Coronary artery (tissue), 2 donors: ENCODE results near the gene DTWD2.
"Not testable (repeated sequence)": the region's sequence is repeated elsewhere in the genome, so short reads cannot be mapped to it uniquely, and the experiment has no call there.

Experiments used
- DNase-seq: peaks from one replicate; pipeline ENCODE4 v3.0.0-alpha.2; 2017; ENCODE audit warnings: low spot score
- H3K27ac ChIP-seq, 2 donors: fragments of 200-600 bp; sonication (generic); one replicate each; pipeline ENCODE4 v1.5.1; 2016 to 2019
- H3K4me3 ChIP-seq: fragments of 200-600 bp; sonication (generic); 2 replicates; pipeline ENCODE4 v1.5.1; 2016; ENCODE audit warnings: mild to moderate bottlenecking, moderate library complexity
- CTCF ChIP-seq: fragments of 200-600 bp; sonication (generic); IDR thresholded peaks from one replicate; pipeline ENCODE4 v1.5.1; 2019; ENCODE audit warnings: antibody characterized with exemption

DTWD2 gene

GRCh38 chr5:118981783-118982182 lies 6.6 kb downstream of the DTWD2 start:
- DNase-seq: no peak
- H3K27ac ChIP-seq: no peak overlapping the region
- TF ChIP-seq CTCF: no peak
- H3K4me3 ChIP-seq: no peak overlapping the region

- Histone ChIP-seq H3K27ac (no peak overlapping the region), H3K4me3 (no peak overlapping the region)
- DNase-seq: no peak
- TF ChIP-seq CTCF: no peak
Measured at GRCh38 chr5:118980438-118980837, 7.9 kb downstream of the DTWD2 start.

GRCh38 chr5:118980017-118980416 lies 8.3 kb downstream of the DTWD2 start:
- Histone ChIP-seq H3K27ac (no peak overlapping the region), H3K4me3 (no peak overlapping the region)
- TF ChIP-seq CTCF: no peak
- DNase-seq: no peak

GRCh38 chr5:118973779-118974445 lies 14.4 kb downstream of the DTWD2 start:
- H3K27ac ChIP-seq, H3K4me3 ChIP-seq, DNase-seq: not testable (repeated sequence)

- no peak for DNase-seq
- Histone ChIP-seq H3K4me3 (no peak overlapping the region), H3K27ac (no peak overlapping the region)
- TF ChIP-seq CTCF: no peak
Measured at GRCh38 chr5:118968925-118969375, 19.4 kb downstream of the DTWD2 start.

- H3K4me3 ChIP-seq: no peak overlapping the region
- no peak for TF ChIP-seq CTCF
- H3K27ac ChIP-seq: no peak overlapping the region
- DNase-seq: no peak
Measured at GRCh38 chr5:118968406-118968911, 19.9 kb downstream of the DTWD2 start.

- no peak for TF ChIP-seq CTCF
- DNase-seq: no peak
- Histone ChIP-seq H3K4me3 (no peak overlapping the region), H3K27ac (no peak overlapping the region)
Measured at GRCh38 chr5:118967059-118967508, 21.3 kb downstream of the DTWD2 start.
